GM21529 (cell line): ENCODE results near the gene MCIDAS.

Experiments
- ATAC-seq: cut with Tn5 transposase; IDR thresholded peaks from one replicate; pipeline ENCODE4 v1.9.1; 2021; ENCODE audit not compliant: unreplicated experiment

Gene MCIDAS

DNA sequence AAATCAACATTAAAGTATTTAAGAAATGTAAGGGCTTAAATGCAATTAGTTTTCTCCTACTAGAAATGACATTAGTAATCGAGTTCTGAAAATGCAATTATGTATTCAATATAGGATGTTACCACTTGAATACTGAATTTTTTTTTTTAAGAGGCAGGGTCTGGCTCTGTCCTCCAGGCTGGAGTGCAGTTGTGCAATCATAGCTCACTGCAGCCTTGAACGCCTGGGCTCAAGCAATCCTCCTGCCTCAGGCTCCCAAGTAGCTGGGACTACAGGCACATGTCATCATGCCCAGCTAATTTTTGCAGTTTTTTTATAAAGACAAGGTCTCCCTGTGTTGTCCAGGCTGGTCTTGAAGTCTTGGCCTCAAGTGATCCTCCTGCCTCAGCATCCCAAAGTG, 55.6 kb downstream of the MCIDAS start:
- no peak for ATAC-seq
